Measurements from ENCODE around the gene SPSB1.

GRCh38 chr1:9296850-9297249 is 4.2 kb downstream of the SPSB1 start:
- no peak for TF ChIP-seq EZH2phosphoT487 (IDR thresholded peaks at IDR 0.05; ENCODE audit: insufficient read depth, low read depth)
- no peak for TF ChIP-seq EZH2 (IDR thresholded peaks at IDR 0.05; ENCODE audit: insufficient read depth, poor library complexity, severe bottlenecking)
